HS-27A (cell line): ENCODE data around the gene ACTRT3.
"Not testable (repeated sequence)": the region's sequence is repeated elsewhere in the genome, so short reads cannot be mapped to it uniquely, and the experiment has no call there.

ENCODE experiments used
- DNase-seq: peaks from one replicate; pipeline ENCODE4 v3.0.0-alpha.2; 2012; ENCODE audit warnings: low read depth, missing footprints

Gene ACTRT3

GRCh38 chr3:169772897-169773816, 3.8 kb upstream of the ACTRT3 start, which contains the start of gene MYNN:
Gene MYNN (plus strand): TSS chr3:169773396. CDS start chr3:169774296, 900 bp downstream.
- DNase-seq: peak; percentile 83

- peak; percentile 79 for DNase-seq
Measured at GRCh38 chr3:169772305-169772896, 3.0 kb upstream of the ACTRT3 start.

- peak; percentile 85 for DNase-seq
Measured at GRCh38 chr3:169771497-169772304, 2.3 kb upstream of the ACTRT3 start.

GRCh38 chr3:169764882-169765612, 4.3 kb downstream of the ACTRT3 start, which contains the start of gene TERC:
Gene TERC (minus strand): TSS chr3:169765060.
- DNase-seq: no peak

DNA sequence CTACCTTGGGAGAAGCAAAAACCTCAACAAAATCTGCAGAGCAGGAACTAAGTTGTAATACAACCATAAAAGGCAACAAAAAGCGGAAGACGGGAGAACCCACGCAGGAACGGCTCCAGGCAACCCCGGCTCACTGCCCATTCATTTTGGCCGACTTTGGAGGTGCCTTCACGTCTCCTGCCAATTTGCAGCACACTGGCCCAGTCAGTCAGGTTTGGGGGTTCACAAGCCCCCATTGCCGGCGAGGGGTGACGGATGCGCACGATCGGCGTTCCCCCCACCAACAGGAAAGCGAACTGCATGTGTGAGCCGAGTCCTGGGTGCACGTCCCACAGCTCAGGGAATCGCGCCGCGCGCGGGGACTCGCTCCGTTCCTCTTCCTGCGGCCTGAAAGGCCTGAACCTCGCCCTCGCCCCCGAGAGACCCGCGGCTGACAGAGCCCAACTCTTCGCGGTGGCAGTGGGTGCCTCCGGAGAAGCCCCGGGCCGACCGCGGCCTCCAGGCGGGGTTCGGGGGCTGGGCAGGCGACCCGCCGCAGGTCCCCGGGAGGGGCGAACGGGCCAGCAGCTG, 5.0 kb downstream of the ACTRT3 start:
- no peak for DNase-seq

DNA sequence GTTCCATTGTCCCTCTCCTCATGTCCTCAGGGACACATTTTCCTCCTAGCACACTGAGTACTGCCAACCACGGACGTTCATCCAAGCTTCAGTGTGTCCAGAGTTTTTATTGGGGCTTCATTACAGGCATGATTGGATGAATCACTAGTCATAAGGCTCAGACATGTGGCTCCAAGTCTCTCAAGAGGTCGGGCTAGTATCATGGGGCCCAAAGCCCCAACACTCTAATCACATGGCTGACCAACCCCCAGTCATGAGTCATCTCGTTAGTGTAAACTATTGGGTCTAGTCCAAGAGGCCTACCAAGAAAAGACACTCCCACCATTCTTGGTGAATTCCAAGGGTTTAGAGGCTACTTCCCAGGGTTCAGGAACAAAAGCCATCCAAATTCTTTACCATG, 8.9 kb downstream of the ACTRT3 start:
- DNase-seq: no peak

DNA sequence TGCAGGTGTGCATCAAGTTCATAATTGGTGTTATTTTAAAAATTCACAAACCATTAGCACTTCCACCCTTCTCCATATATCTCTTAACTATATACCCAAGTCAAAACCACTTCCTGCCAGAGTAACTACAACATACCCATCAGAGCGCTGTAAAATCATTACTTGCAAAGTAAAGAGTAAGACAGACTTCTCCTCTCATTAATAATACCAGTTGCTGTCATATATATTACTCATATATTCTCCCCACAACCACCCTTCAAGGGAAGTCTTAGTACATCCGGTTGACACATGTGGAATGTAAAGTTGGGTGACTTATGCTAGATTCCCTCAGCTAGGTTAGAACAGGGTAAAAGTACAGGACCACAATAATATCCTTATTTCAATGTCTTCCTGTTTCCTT, 10.1 kb downstream of the ACTRT3 start:
- no peak for DNase-seq

GRCh38 chr3:169758359-169758994, 10.9 kb downstream of the ACTRT3 start:
- no peak for DNase-seq

GRCh38 chr3:169755488-169755887, 13.9 kb downstream of the ACTRT3 start:
- no peak for DNase-seq

DNA sequence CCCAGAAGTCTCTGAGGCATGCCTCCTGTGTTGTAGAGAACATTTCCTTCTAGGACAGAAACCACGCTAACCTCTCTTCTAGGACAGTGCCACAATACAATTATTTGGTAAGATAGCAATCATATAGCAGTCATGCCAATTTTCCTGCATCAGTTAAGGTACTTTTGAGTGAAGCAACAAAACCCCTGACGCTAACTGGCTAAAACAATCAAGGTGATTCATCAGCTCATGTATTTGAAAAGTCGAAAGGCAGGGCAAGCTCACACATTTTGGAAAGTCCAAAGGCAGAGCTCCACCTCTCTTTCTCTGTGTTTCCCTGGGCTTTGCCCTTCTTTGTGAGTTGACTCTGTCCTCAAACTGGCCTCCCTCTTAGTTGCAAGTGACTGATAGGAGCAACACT, 14.7 kb downstream of the ACTRT3 start:
- no peak for DNase-seq

GRCh38 chr3:169751875-169752274, 17.5 kb downstream of the ACTRT3 start:
- no peak for DNase-seq

DNA sequence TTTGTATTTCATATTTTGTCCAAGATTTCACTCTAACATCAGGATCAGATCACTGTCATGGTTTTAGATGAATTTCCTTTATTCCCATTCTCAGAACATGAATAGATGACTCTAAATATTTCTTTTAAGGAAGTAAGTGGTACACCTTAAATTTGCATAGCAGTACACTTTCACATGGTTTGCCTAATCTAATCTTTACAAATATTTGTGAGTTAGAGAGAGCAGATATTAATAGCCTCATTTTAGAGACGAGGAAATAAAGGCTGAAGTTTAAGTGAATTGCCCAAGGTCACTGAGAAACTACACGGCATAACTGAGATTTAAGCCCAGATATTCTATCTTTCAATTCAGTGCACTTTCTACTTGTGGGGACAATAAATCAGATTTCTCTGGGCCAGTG, 18.7 kb downstream of the ACTRT3 start:
- DNase-seq: no peak

DNA sequence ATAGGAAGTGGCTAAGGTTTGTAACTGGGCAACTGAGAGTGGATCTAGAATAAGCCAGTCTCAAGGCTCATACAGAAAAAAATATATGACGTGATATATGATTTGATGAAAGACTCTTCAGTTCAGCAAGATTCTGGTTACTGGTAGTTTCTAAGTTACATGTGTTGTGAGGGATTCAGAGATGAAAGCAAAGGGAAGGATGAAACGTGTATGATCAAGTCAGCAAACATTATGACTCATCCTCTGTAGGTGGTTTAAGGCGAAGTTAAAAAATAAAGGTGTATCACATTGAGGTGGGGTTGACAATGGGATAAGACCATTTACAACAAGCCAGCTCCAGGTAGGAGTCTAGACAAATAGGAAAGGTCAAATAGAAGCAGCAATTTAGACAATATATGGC, 20.7 kb downstream of the ACTRT3 start:
- DNase-seq: no peak

DNA sequence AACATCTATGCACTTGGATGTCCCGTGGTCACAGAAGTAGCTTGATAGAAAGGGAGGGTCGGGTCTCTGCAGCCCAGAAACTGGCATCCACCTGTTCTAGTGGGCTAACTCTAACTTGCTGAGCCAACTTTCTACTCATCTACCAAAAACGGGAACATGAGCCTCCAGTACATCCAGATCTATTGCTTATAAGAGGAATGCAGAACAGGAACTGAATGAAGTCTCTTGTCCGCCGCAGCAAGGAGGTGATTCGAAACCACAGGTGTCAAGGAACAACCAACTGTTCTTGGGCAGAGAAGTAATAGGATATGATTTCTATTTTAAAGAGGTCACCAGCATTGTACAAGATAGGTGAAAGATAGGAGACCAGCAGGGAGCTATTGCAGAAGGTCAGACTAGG, 22.4 kb downstream of the ACTRT3 start:
- no peak for DNase-seq

- DNase-seq: no peak
Measured at GRCh38 chr3:169744366-169745054, 24.9 kb downstream of the ACTRT3 start.

- no peak for DNase-seq
Measured at GRCh38 chr3:169739067-169739466, 30.3 kb downstream of the ACTRT3 start.

DNA sequence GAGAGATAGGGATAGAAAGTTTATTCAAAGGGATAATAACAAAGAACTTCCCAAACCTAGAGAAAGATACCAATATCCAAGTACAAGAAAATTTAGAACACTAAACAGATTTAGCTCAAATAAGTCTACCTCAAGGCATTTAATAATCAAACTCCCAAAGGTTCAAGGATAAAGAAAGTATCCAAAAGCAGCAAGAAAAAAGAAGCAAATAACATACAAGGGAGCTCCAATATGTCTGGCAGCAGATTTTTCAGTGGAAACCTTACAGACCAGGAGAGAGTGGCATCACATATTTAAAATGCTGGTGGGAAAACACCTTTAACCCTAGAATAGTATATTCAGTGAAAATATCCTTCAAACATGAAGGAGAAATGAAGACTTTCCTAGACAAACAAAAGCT, 37.5 kb downstream of the ACTRT3 start:
- not testable (repeated sequence) for DNase-seq

DNA sequence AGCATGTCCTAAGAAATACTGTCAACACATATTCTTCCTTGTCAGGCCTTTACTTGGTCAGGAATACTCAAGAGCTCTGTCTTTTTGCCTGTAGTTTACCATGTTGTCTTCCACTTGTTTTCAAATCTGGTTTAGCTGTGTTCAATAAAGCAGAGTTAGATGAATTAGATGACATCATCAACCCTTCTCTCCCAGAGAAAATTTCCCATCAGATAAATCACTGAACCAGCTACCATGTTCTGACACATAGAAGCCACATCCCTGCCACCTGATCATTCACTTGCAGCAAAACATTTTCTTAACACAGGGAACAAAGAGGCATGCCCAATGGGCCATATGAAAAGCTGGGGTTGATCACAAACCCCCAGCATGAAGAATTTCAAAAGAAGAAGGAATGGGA, 46.6 kb downstream of the ACTRT3 start:
- DNase-seq: no peak

- not testable (repeated sequence) for DNase-seq
Measured at GRCh38 chr3:169718415-169718814, 50.9 kb downstream of the ACTRT3 start.
